ENCODE measurements around the gene KRTAP6-1.

Gene KRTAP6-1

GRCh38 chr21:30567617-30568016 is 46.1 kb downstream of the KRTAP6-1 start:
- no peak for DNase-seq

DNA sequence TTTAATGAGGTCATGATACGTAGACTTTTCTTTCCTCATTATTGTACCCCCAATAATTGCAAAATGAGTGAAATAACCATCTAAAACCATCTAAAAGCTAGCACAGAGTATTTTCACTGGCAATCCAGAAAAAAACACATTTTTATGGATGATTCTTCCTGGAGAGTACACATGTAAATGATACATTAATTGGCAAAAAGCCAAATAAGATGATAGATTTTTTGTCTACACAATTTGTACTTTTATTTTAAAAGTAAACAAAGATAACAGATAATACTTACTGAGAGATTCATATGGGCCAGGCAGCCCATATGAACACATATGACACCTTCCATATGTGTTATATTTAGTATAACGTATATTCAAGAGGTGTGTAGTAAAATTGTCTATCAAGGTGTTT is 50.1 kb downstream of the KRTAP6-1 start:
- no peak for DNase-seq

Data from NCI-H1436 (cell line).